HepG2 (cell line): ENCODE measurements around the gene AAR2. TPM values are rescaled to one million over a fixed set of nuclear protein-coding genes. Genes with fewer than 3 reads are reported as not detected.
A peak's percentile ranks its signal among the peaks of the same experiment; 100 is the strongest.

ENCODE experiments used
- CEBPG ChIP-seq: IDR thresholded peaks from 2 replicates; pipeline ENCODE4 v1.6.1; 2016
- CEBPZ ChIP-seq: IDR thresholded peaks from 2 replicates; pipeline ENCODE4 v1.6.1; 2012; ENCODE audit warnings: low read length, improper control_type of control experiment
- EED ChIP-seq: sonication (generic); formaldehyde crosslinking; IDR thresholded peaks from 2 replicates; pipeline ENCODE4 v1.5.0; 2020; ENCODE audit warnings: mild to moderate bottlenecking, missing genetic modification reagents
- ELF1 ChIP-seq: sonication (generic); formaldehyde crosslinking; IDR thresholded peaks from 2 replicates; pipeline ENCODE4 v1.4.0; 2020; ENCODE audit warnings: missing genetic modification reagents
- JUNB ChIP-seq: sonication (generic); formaldehyde crosslinking; IDR thresholded peaks from 2 replicates; pipeline ENCODE4 v1.8.0; 2022; ENCODE audit warnings: missing genetic modification reagents, mild to moderate bottlenecking, borderline replicate concordance
- MED8 ChIP-seq: sonication (generic); formaldehyde crosslinking; IDR thresholded peaks from 2 replicates; pipeline ENCODE4 v1.8.1; 2023; ENCODE audit warnings: mild to moderate bottlenecking, missing genetic modification reagents; ENCODE audit not compliant: insufficient replicate concordance
- NFAT5 ChIP-seq: sonication (generic); formaldehyde crosslinking; IDR thresholded peaks from 2 replicates; pipeline ENCODE4 v1.4.0; 2020; ENCODE audit warnings: missing genetic modification reagents
- NKX3-1 ChIP-seq: sonication (generic); formaldehyde crosslinking; IDR thresholded peaks from 2 replicates; pipeline ENCODE4 v1.5.0; 2020; ENCODE audit warnings: missing genetic modification reagents
- POLR2AphosphoS2 ChIP-seq: IDR thresholded peaks from 2 replicates; pipeline ENCODE4 v1.6.1; 2011; ENCODE audit warnings: low read depth, low read length, improper control_type of control experiment
- RBFOX2 ChIP-seq: fragments of 200-400 bp; formaldehyde crosslinking; IDR thresholded peaks from 2 replicates; pipeline ENCODE4 v1.6.1; 2017; ENCODE audit warnings: low read depth, mild to moderate bottlenecking, low read length
- TP53 ChIP-seq: sonication (generic); formaldehyde crosslinking; conservative IDR thresholded peaks from 2 replicates; pipeline ENCODE4 v1.4.0; 2020; ENCODE audit warnings: missing genetic modification reagents
- ZNF280D ChIP-seq: sonication (generic); formaldehyde crosslinking; IDR thresholded peaks from 2 replicates; pipeline ENCODE4 v1.5.1; 2020; ENCODE audit warnings: mild to moderate bottlenecking, missing genetic modification reagents
- ZNF468 ChIP-seq: sonication (generic); formaldehyde crosslinking; IDR thresholded peaks from 2 replicates; pipeline ENCODE4 v1.8.0; 2022; ENCODE audit warnings: mild to moderate bottlenecking, moderate library complexity, missing genetic modification reagents
- ZNF543 ChIP-seq: sonication (generic); formaldehyde crosslinking; IDR thresholded peaks from 2 replicates; pipeline ENCODE4 v1.4.0; 2020; ENCODE audit warnings: mild to moderate bottlenecking, missing genetic modification reagents
- ZNF713 ChIP-seq: sonication (generic); formaldehyde crosslinking; IDR thresholded peaks from 2 replicates; pipeline ENCODE4 v1.4.0; 2020; ENCODE audit warnings: mild to moderate bottlenecking, missing genetic modification reagents
- ZNF784 ChIP-seq: sonication (generic); formaldehyde crosslinking; IDR thresholded peaks from 2 replicates; pipeline ENCODE4 v1.5.1; 2020; ENCODE audit warnings: missing genetic modification reagents, mild to moderate bottlenecking, borderline replicate concordance
- polyA plus RNA-seq, 8 experiments: library from polyadenylated mRNA; depleted of rRNA in 3 of 8; stranded (reverse) in 7 of 8; unstranded in 1 of 8; fragments of >200 nt; fragmentation: Illumina TruSeq in 4 of 8; extraction: Trizol in 4 of 8; gene quantifications; 2 replicates each; pipeline versions ENCODE4 v1.2.1 to v1.2.3, GENCODE V29; 2011 to 2016; ENCODE audit warnings: low read depth in 4 of 8, missing spikeins in 1 of 8, mixed read lengths in 1 of 8; ENCODE audit not compliant: insufficient read depth in 1 of 8
- total RNA-seq, 5 experiments: library from RNA; depleted of rRNA; stranded (reverse); fragments of >200 nt; fragmentation: Illumina TruSeq; extraction: Trizol; gene quantifications; 2 replicates each; pipeline ENCODE4 v1.2.3, GENCODE V29; 2016; ENCODE audit warnings: low read depth in 1 of 5

AAR2 gene
- total and polyA plus RNA-seq, 2 of the 13 experiments (the other 11 are each of a cell fraction or from before 2014, with no cell fraction given), result 45.2 to 46.2 TPM

- TF ChIP-seq ZNF543 (CRISPR knock-in tag), result peak; percentile 91; the same call in 1 of the 2 replicates
- TF ChIP-seq ZNF468, result no peak
- TF ChIP-seq TP53, result peak; percentile 93
- TF ChIP-seq JUNB (CRISPR knock-in tag), result no peak
- TF ChIP-seq MED8, result peak; percentile 96
- TF ChIP-seq ZNF784 (CRISPR knock-in tag), result peak; percentile 99
- peak; percentile 97; the same call in 1 of the 2 replicates for TF ChIP-seq EED
- peak; percentile 72; the same call in 1 of the 2 replicates for TF ChIP-seq CEBPG
- TF ChIP-seq RBFOX2, result peak; percentile 96
- TF ChIP-seq NFAT5 (CRISPR knock-in tag), result peak; percentile 56; the same call in 1 of the 2 replicates
- no peak for TF ChIP-seq CEBPZ
- peak; percentile 75; the same call in 1 of the 2 replicates for TF ChIP-seq ZNF713
- TF ChIP-seq POLR2AphosphoS2, result no peak
- TF ChIP-seq NKX3-1 (CRISPR knock-in tag), result peak; percentile 86
- peak; percentile 95 for TF ChIP-seq ELF1 (CRISPR knock-in tag)
- peak; percentile 96 for TF ChIP-seq ZNF280D (CRISPR knock-in tag)
Observed at GRCh38 chr20:36235892-36236785, at the start of gene AAR2 (continued).
